ENCODE measurements around the gene RABGAP1.

RABGAP1 gene

GRCh38 chr9:123127512-123128075, 186.8 kb downstream of the RABGAP1 start:
- H3K4me3 Mint-ChIP-seq: no peak overlapping the region
- no peak overlapping the region for H3K27ac Mint-ChIP-seq
- H3K36me3 Mint-ChIP-seq (ENCODE audit: low read depth): peaks cover 22% of the 10 kb centered on the region
- H3K27me3 Mint-ChIP-seq: no peaks in the 10 kb centered on the region
- H3K4me1 Mint-ChIP-seq (ENCODE audit: low read depth): no peaks in the 10 kb centered on the region
- H3K9me3 Mint-ChIP-seq: no peaks in the 10 kb centered on the region

GRCh38 chr9:123128591-123128990, 187.8 kb downstream of the RABGAP1 start:
- H3K27me3 Mint-ChIP-seq: no peaks in the 10 kb centered on the region
- H3K27ac Mint-ChIP-seq: no peak overlapping the region
- H3K4me3 Mint-ChIP-seq: no peak overlapping the region
- no peaks in the 10 kb centered on the region for H3K4me1 Mint-ChIP-seq (ENCODE audit: low read depth)
- peaks cover 22% of the 10 kb centered on the region for H3K36me3 Mint-ChIP-seq (ENCODE audit: low read depth)
- H3K9me3 Mint-ChIP-seq: no peaks in the 10 kb centered on the region

GRCh38 chr9:123129423-123129822, 188.6 kb downstream of the RABGAP1 start:
- no peaks in the 10 kb centered on the region for H3K27me3 Mint-ChIP-seq
- no peak overlapping the region for H3K27ac Mint-ChIP-seq
- H3K36me3 Mint-ChIP-seq (ENCODE audit: low read depth): peaks cover 19% of the 10 kb centered on the region
- no peaks in the 10 kb centered on the region for H3K9me3 Mint-ChIP-seq
- no peak overlapping the region for H3K4me3 Mint-ChIP-seq
- H3K4me1 Mint-ChIP-seq (ENCODE audit: low read depth): no peaks in the 10 kb centered on the region

GRCh38 chr9:123131258-123131657, 190.4 kb downstream of the RABGAP1 start:
- Mint-ChIP-seq H3K4me1 (ENCODE audit: low read depth) (no peaks in the 10 kb centered on the region), H3K9me3 (no peaks in the 10 kb centered on the region), H3K27ac (no peak overlapping the region), H3K4me3 (no peak overlapping the region), H3K27me3 (no peaks in the 10 kb centered on the region), H3K36me3 (ENCODE audit: low read depth) (peaks cover 21% of the 10 kb centered on the region)

- no peaks in the 10 kb centered on the region for H3K9me3 Mint-ChIP-seq
- no peaks in the 10 kb centered on the region for H3K27me3 Mint-ChIP-seq
- H3K4me1 Mint-ChIP-seq (ENCODE audit: low read depth): no peaks in the 10 kb centered on the region
- no peak overlapping the region for H3K4me3 Mint-ChIP-seq
- no peak overlapping the region for H3K27ac Mint-ChIP-seq
- peaks cover 19% of the 10 kb centered on the region for H3K36me3 Mint-ChIP-seq (ENCODE audit: low read depth)
Measured at GRCh38 chr9:123131993-123132392, 191.2 kb downstream of the RABGAP1 start.

- Mint-ChIP-seq H3K4me1 (ENCODE audit: low read depth) (no peaks in the 10 kb centered on the region), H3K36me3 (ENCODE audit: low read depth) (peaks cover 21% of the 10 kb centered on the region), H3K4me3 (no peak overlapping the region), H3K27ac (no peak overlapping the region), H3K9me3 (no peaks in the 10 kb centered on the region), H3K27me3 (no peaks in the 10 kb centered on the region)
Measured at GRCh38 chr9:123132696-123133095, 191.9 kb downstream of the RABGAP1 start.

GRCh38 chr9:123135430-123135829, 194.6 kb downstream of the RABGAP1 start:
- H3K9me3 Mint-ChIP-seq: no peaks in the 10 kb centered on the region
- no peaks in the 10 kb centered on the region for H3K27me3 Mint-ChIP-seq
- H3K4me1 Mint-ChIP-seq (ENCODE audit: low read depth): no peaks in the 10 kb centered on the region
- no peak overlapping the region for H3K27ac Mint-ChIP-seq
- peaks cover 28% of the 10 kb centered on the region for H3K36me3 Mint-ChIP-seq (ENCODE audit: low read depth)
- H3K4me3 Mint-ChIP-seq: no peak overlapping the region

- Mint-ChIP-seq H3K9me3 (no peaks in the 10 kb centered on the region), H3K36me3 (ENCODE audit: low read depth) (peaks cover 32% of the 10 kb centered on the region), H3K4me3 (no peak overlapping the region), H3K27me3 (no peaks in the 10 kb centered on the region), H3K4me1 (ENCODE audit: low read depth) (no peaks in the 10 kb centered on the region), H3K27ac (no peak overlapping the region)
Measured at GRCh38 chr9:123138163-123138562, 197.3 kb downstream of the RABGAP1 start.

- no peak overlapping the region for H3K4me3 Mint-ChIP-seq
- H3K27me3 Mint-ChIP-seq: no peaks in the 10 kb centered on the region
- no peaks in the 10 kb centered on the region for H3K4me1 Mint-ChIP-seq (ENCODE audit: low read depth)
- no peak overlapping the region for H3K27ac Mint-ChIP-seq
- H3K36me3 Mint-ChIP-seq (ENCODE audit: low read depth): peaks cover 40% of the 10 kb centered on the region
- no peaks in the 10 kb centered on the region for H3K9me3 Mint-ChIP-seq
Measured at GRCh38 chr9:123149067-123149466, 208.2 kb downstream of the RABGAP1 start.

GRCh38 chr9:123150708-123151503, 210.1 kb downstream of the RABGAP1 start:
- Mint-ChIP-seq H3K4me1 (ENCODE audit: low read depth) (no peaks in the 10 kb centered on the region), H3K27ac (no peak overlapping the region), H3K36me3 (ENCODE audit: low read depth) (peaks cover 29% of the 10 kb centered on the region), H3K9me3 (no peaks in the 10 kb centered on the region), H3K4me3 (no peak overlapping the region), H3K27me3 (no peaks in the 10 kb centered on the region)

All from stimulated activated naive CD8-positive, alpha-beta T cell treated with anti-CD3 and anti-CD28 coated beads, Interleukin-15, Interleukin-2, amounts not matched to agents 100 ng/mL and 50 ng/mL, for 24 hours (primary cell).